BE2C (cell line): Measurements from ENCODE around the gene SUPT3H.
"Not testable (repeated sequence)": the region's sequence is repeated elsewhere in the genome, so short reads cannot be mapped to it uniquely, and the experiment has no call there.

Experiments
- DNase-seq: peaks from one replicate; pipeline ENCODE4 v3.0.0-alpha.2; 2020
- H3K27me3 ChIP-seq: fragments of 250-450 bp; sonication (Bioruptor Pico); 2 replicates; pipeline ENCODE4 v1.5.1; 2020; ENCODE audit warnings: mild to moderate bottlenecking
- H3K36me3 ChIP-seq: fragments of 250-450 bp; sonication (Bioruptor Pico); 2 replicates; pipeline ENCODE4 v1.5.1; 2020; ENCODE audit warnings: mild to moderate bottlenecking
- H3K4me1 ChIP-seq: fragments of 250-450 bp; sonication (Bioruptor Pico); 2 replicates; pipeline ENCODE4 v1.5.1; 2020
- H3K4me3 ChIP-seq: 2 replicates; pipeline ENCODE4 v1.5.1; 2011; ENCODE audit warnings: low read depth, low read length
- H3K9me3 ChIP-seq: fragments of 250-450 bp; sonication (Bioruptor Pico); 2 replicates; pipeline ENCODE4 v1.5.1; 2020
- CTCF ChIP-seq: IDR thresholded peaks from 2 replicates; pipeline ENCODE4 v1.5.1; 2012; ENCODE audit warnings: mild to moderate bottlenecking, low read depth, low read length

Gene SUPT3H

GRCh38 chr6:45148278-45148677, 229.5 kb downstream of the SUPT3H start:
- no peaks in the 10 kb centered on the region for H3K9me3 ChIP-seq
- H3K4me1 ChIP-seq: no peaks in the 10 kb centered on the region
- H3K4me3 ChIP-seq: no peak overlapping the region
- TF ChIP-seq CTCF: no peak
- no peak for DNase-seq
- no peaks in the 10 kb centered on the region for H3K27me3 ChIP-seq
- H3K36me3 ChIP-seq: no peaks in the 10 kb centered on the region

GRCh38 chr6:45145658-45146057, 232.1 kb downstream of the SUPT3H start:
- H3K27me3 ChIP-seq, H3K36me3 ChIP-seq, DNase-seq, H3K9me3 ChIP-seq, H3K4me1 ChIP-seq, H3K4me3 ChIP-seq: not testable (repeated sequence)

- no peak for TF ChIP-seq CTCF
- H3K9me3 ChIP-seq: no peaks in the 10 kb centered on the region; the same call in 1 of the 2 replicates
- H3K4me1 ChIP-seq: no peaks in the 10 kb centered on the region
- no peak for DNase-seq
- no peaks in the 10 kb centered on the region for H3K27me3 ChIP-seq
- H3K36me3 ChIP-seq: no peaks in the 10 kb centered on the region
- H3K4me3 ChIP-seq: no peak overlapping the region
These were observed 239.0 kb downstream of the SUPT3H start for GRCh38 chr6:45138765-45139164.

- H3K9me3 ChIP-seq: no peaks in the 10 kb centered on the region; the same call in 1 of the 2 replicates
- H3K4me3 ChIP-seq: no peak overlapping the region
- no peaks in the 10 kb centered on the region for H3K27me3 ChIP-seq
- H3K36me3 ChIP-seq: no peaks in the 10 kb centered on the region
- no peak for DNase-seq
- no peaks in the 10 kb centered on the region for H3K4me1 ChIP-seq
- no peak for TF ChIP-seq CTCF
These were observed 241.2 kb downstream of the SUPT3H start for GRCh38 chr6:45136495-45136894.

- no peak for DNase-seq
- TF ChIP-seq CTCF: no peak
- Histone ChIP-seq H3K4me1 (no peaks in the 10 kb centered on the region), H3K36me3 (no peaks in the 10 kb centered on the region), H3K27me3 (no peaks in the 10 kb centered on the region), H3K9me3 (no peaks in the 10 kb centered on the region), H3K4me3 (no peak overlapping the region)
These were observed 245.0 kb downstream of the SUPT3H start for GRCh38 chr6:45132658-45133294.

GRCh38 chr6:45132059-45132458, 245.7 kb downstream of the SUPT3H start:
- Histone ChIP-seq H3K36me3 (no peaks in the 10 kb centered on the region), H3K27me3 (no peaks in the 10 kb centered on the region), H3K4me1 (no peaks in the 10 kb centered on the region), H3K4me3 (no peak overlapping the region), H3K9me3 (no peaks in the 10 kb centered on the region)
- no peak for DNase-seq
- TF ChIP-seq CTCF: no peak
